HG03066 (cell line): Measurements from ENCODE around the gene GPRC5C.

Experiments
- ATAC-seq: cut with Tn5 transposase; IDR thresholded peaks from one replicate; pipeline ENCODE4 v1.9.1; 2021; ENCODE audit warnings: low read depth; ENCODE audit not compliant: unreplicated experiment

Gene GPRC5C

GRCh38 chr17:74431568-74432423 lies at the start of gene GPRC5C:
Gene GPRC5C, plus strand, starts transcription at chr17:74432088. Its CDS starts 7,689 bp downstream, at chr17:74439777.
- ATAC-seq = no peak

GRCh38 chr17:74383141-74383540 lies 48.7 kb upstream of the GPRC5C start:
- ATAC-seq = no peak

GRCh38 chr17:74385201-74385600 lies 46.7 kb upstream of the GPRC5C start:
- ATAC-seq = no peak

- no peak for ATAC-seq
These were observed 45.5 kb upstream of the GPRC5C start for GRCh38 chr17:74386386-74386785.

- ATAC-seq = no peak
These were observed 44.3 kb upstream of the GPRC5C start for GRCh38 chr17:74387365-74388218.

GRCh38 chr17:74389084-74389753 lies 42.7 kb upstream of the GPRC5C start:
- ATAC-seq = no peak

GRCh38 chr17:74389937-74390679 lies 41.8 kb upstream of the GPRC5C start:
- no peak for ATAC-seq

- no peak for ATAC-seq
These were observed 40.9 kb upstream of the GPRC5C start for GRCh38 chr17:74390680-74391653.

GRCh38 chr17:74391771-74392170 lies 40.1 kb upstream of the GPRC5C start:
- no peak for ATAC-seq

GRCh38 chr17:74392848-74393247 lies 39.0 kb upstream of the GPRC5C start:
- ATAC-seq = no peak

- ATAC-seq = no peak
These were observed 38.4 kb upstream of the GPRC5C start for GRCh38 chr17:74393346-74393942.

GRCh38 chr17:74394275-74394950 lies 37.5 kb upstream of the GPRC5C start:
- no peak for ATAC-seq

- no peak for ATAC-seq
These were observed 36.9 kb upstream of the GPRC5C start for GRCh38 chr17:74394977-74395376.

GRCh38 chr17:74396567-74396966 lies 35.3 kb upstream of the GPRC5C start:
- no peak for ATAC-seq

GRCh38 chr17:74402048-74402447 lies 29.8 kb upstream of the GPRC5C start:
- ATAC-seq = no peak

- ATAC-seq = no peak
These were observed 28.3 kb upstream of the GPRC5C start for GRCh38 chr17:74403512-74404137.

- ATAC-seq = no peak
These were observed 27.7 kb upstream of the GPRC5C start for GRCh38 chr17:74404218-74404617.

- ATAC-seq = no peak
These were observed 27.1 kb upstream of the GPRC5C start for GRCh38 chr17:74404789-74405188.
